Stimulated activated naive B cell treated with anti-CD40 and anti-IgM and Interleukin-4, amounts not matched to agents 10 μg/mL and 1 μg/mL and 100 μg/mL, for 72 hours (primary cell): ENCODE measurements around the gene ZC3H12C.
"Not testable (repeated sequence)": the region's sequence is repeated elsewhere in the genome, so short reads cannot be mapped to it uniquely, and the experiment has no call there.

Experiments used
- ATAC-seq, 2 donors: fragments of 150-1000 bp; cut with Tn5 transposase; replicated peaks; 2 replicates each; pipeline ENCODE4 v1.10.0; 2021; ENCODE audit warnings: moderate library complexity in 1 of 2
- DNase-seq: peaks from one replicate; pipeline ENCODE4 v3.0.0; 2021
- H3K27ac Mint-ChIP-seq: one replicate; pipeline ENCODE4 v1.8.0; 2022; ENCODE audit warnings: mild to moderate bottlenecking, mixed read lengths
- H3K27me3 Mint-ChIP-seq, 2 donors: one replicate each; pipeline ENCODE4 v1.8.0; 2022; ENCODE audit warnings: mixed read lengths in 2 of 2
- H3K36me3 Mint-ChIP-seq, 2 donors: one replicate each; pipeline ENCODE4 v1.8.0; 2022; ENCODE audit warnings: mixed read lengths in 2 of 2, mild to moderate bottlenecking in 1 of 2
- H3K4me1 Mint-ChIP-seq, 2 donors: one replicate each; pipeline ENCODE4 v1.8.0; 2022; ENCODE audit warnings: mixed read lengths in 2 of 2, mild to moderate bottlenecking in 1 of 2
- H3K4me3 Mint-ChIP-seq, 2 donors: one replicate each; pipeline ENCODE4 v1.8.0; 2022; ENCODE audit warnings: mild to moderate bottlenecking in 2 of 2, mixed read lengths in 2 of 2, moderate library complexity in 1 of 2
- H3K9me3 Mint-ChIP-seq, 2 donors: one replicate each; pipeline ENCODE4 v1.8.0; 2022; ENCODE audit warnings: mixed read lengths in 2 of 2, mild to moderate bottlenecking in 1 of 2

The ZC3H12C gene

DNA sequence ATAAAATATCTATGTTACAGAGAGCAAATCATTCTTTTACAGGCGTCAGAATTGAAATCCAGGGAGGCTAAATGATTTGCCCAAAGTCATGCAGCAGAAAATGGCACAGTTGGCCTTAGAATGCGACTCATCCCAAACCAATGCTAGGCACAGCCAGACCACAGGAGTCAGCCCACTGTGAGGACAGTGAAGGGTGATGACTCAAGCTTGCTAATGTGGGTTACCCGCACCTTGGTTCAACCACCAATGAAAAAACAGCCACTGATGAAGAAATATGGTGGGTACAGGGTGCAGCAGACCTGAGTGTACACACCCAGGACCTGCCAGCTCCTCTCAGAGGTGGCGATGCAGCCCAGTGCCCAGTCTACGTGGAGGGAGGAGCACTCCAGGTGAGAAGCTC is 89.7 kb downstream of the ZC3H12C start:
- no peaks in the 10 kb centered on the region for H3K9me3 Mint-ChIP-seq
- H3K4me1 Mint-ChIP-seq = peaks cover 7 to 8% of the 10 kb centered on the region in 2 donors
- ATAC-seq = no peak
- H3K36me3 Mint-ChIP-seq = no peaks in the 10 kb centered on the region
- DNase-seq = no peak
- no peak overlapping the region for H3K4me3 Mint-ChIP-seq
- H3K27ac Mint-ChIP-seq = no peak overlapping the region
- peaks cover 35 to 52% of the 10 kb centered on the region in 2 donors for H3K27me3 Mint-ChIP-seq

DNA sequence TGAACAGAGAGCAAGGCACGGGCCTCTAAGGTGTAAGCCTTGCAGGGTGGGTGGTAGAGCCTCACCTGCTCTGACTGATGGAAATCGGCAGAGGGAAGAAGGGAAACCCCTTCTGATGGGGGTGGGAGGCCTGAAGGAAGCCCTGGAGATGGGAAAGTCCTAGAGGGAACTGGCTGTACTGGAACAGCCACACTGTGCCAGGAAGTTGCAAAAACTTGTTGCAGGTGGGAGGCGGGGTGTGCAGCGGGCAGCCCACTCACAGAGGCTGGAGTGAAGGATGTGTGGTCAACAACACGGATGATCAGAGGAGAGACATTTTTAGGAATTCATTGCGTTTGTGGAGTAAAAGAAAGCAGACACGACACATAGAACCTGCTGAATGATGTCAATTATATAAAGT is 91.3 kb downstream of the ZC3H12C start:
- no peak for ATAC-seq
- H3K4me3 Mint-ChIP-seq = no peak overlapping the region
- peaks cover 41 to 57% of the 10 kb centered on the region in 2 donors for H3K27me3 Mint-ChIP-seq
- no peaks in the 10 kb centered on the region for H3K9me3 Mint-ChIP-seq
- peaks cover 8 to 11% of the 10 kb centered on the region in 2 donors for H3K4me1 Mint-ChIP-seq
- peak overlapping the region; percentile 20 for H3K27ac Mint-ChIP-seq
- DNase-seq = no peak
- H3K36me3 Mint-ChIP-seq = peaks cover 0 to 2% of the 10 kb centered on the region in 2 donors

GRCh38 chr11:110185121-110185591 is 92.0 kb downstream of the ZC3H12C start:
- no peak overlapping the region for H3K27ac Mint-ChIP-seq
- no peak overlapping the region for H3K4me3 Mint-ChIP-seq
- H3K4me1 Mint-ChIP-seq = peaks cover 10 to 16% of the 10 kb centered on the region in 2 donors
- peaks cover 0 to 4% of the 10 kb centered on the region in 2 donors for H3K36me3 Mint-ChIP-seq
- H3K27me3 Mint-ChIP-seq = peaks cover 41 to 58% of the 10 kb centered on the region in 2 donors
- ATAC-seq (no peak), DNase-seq (no peak)
- no peaks in the 10 kb centered on the region for H3K9me3 Mint-ChIP-seq

GRCh38 chr11:110185599-110185998 is 92.4 kb downstream of the ZC3H12C start:
- peaks cover 38 to 54% of the 10 kb centered on the region in 2 donors for H3K27me3 Mint-ChIP-seq
- H3K36me3 Mint-ChIP-seq = peaks cover 0 to 4% of the 10 kb centered on the region in 2 donors
- no peak overlapping the region for H3K4me3 Mint-ChIP-seq

GRCh38 chr11:110186456-110186855 is 93.3 kb downstream of the ZC3H12C start:
- Mint-ChIP-seq H3K27me3 (peaks cover 30 to 51% of the 10 kb centered on the region in 2 donors), H3K9me3 (peaks cover 0 to 5% of the 10 kb centered on the region in 2 donors), H3K36me3 (peaks cover 1 to 7% of the 10 kb centered on the region in 2 donors), H3K4me1 (peaks cover 20 to 28% of the 10 kb centered on the region in 2 donors), H3K4me3 (no peak overlapping the region), H3K27ac (no peak overlapping the region)
- ATAC-seq = no peak
- no peak for DNase-seq

More at GRCh38 chr11:110185599-110185998, 92.4 kb downstream of the ZC3H12C start:
- no peak for ATAC-seq
- H3K9me3 Mint-ChIP-seq = peaks cover 0 to under 1% of the 10 kb centered on the region in 2 donors
- H3K4me1 Mint-ChIP-seq = peaks cover 13 to 20% of the 10 kb centered on the region in 2 donors
- DNase-seq = no peak
- no peak overlapping the region for H3K27ac Mint-ChIP-seq

- Mint-ChIP-seq H3K9me3 (peaks cover 1 to 6% of the 10 kb centered on the region in 2 donors), H3K4me3 (no peak overlapping the region), H3K4me1 (peaks cover 21 to 32% of the 10 kb centered on the region in 2 donors), H3K27me3 (peaks cover 30 to 50% of the 10 kb centered on the region in 2 donors), H3K36me3 (peaks cover 1 to 9% of the 10 kb centered on the region in 2 donors), H3K27ac (no peak overlapping the region)
- DNase-seq (no peak), ATAC-seq (no peak)
Observed at GRCh38 chr11:110186867-110187266, 93.7 kb downstream of the ZC3H12C start.

DNA sequence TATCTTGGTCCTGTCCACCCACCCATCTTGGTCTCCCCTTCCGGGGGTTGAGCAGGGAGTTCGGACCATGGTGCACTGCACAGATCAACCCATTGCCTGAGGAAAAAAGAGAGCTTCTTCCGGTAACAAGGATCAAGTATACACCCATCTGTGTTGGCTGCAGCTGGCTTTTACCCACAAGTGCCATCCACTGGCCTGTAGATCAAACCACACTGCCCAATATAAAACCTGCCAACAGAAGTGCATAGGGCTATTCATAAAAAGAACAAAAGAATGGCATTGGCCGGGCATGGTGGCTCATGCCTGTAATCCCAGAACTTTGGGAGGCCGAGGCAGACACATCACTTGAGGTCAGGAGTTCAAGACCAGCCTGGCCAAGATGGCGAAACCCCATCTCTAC is 94.5 kb downstream of the ZC3H12C start:
- Mint-ChIP-seq H3K4me3 (no peak overlapping the region), H3K36me3 (peaks cover 1 to 11% of the 10 kb centered on the region in 2 donors), H3K4me1 (peaks cover 29 to 41% of the 10 kb centered on the region in 2 donors), H3K27ac (no peak overlapping the region), H3K9me3 (peaks cover 8% of the 10 kb centered on the region in 2 donors), H3K27me3 (peaks cover 30 to 43% of the 10 kb centered on the region in 2 donors)
- DNase-seq (no peak), ATAC-seq (no peak)

DNA sequence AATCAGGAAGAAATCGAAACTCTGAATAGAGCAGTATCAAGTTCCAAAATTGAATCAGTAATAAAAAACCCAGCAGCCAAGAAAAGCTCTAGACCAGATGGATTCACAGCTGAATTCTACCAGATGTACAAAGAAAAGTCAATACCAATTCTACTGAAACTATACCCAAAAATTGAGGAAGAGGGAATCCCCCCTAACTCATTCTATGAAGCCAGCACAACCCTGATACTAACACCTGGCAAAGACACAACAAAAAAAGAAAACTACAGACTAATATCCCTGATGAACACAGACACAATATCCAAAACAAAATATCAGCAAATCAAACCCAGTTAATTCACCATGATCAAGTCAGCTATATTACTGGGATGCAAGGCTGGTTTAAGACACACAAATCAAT is 97.7 kb downstream of the ZC3H12C start:
- Mint-ChIP-seq H3K27me3 (peaks cover 33 to 36% of the 10 kb centered on the region in 2 donors), H3K9me3 (peaks cover 13 to 17% of the 10 kb centered on the region in 2 donors), H3K36me3 (peaks cover 1 to 11% of the 10 kb centered on the region in 2 donors), H3K27ac (no peak overlapping the region), H3K4me1 (peaks cover 30 to 49% of the 10 kb centered on the region in 2 donors), H3K4me3 (peak overlapping the region in 1 of 2 donors; percentile 26)
- no peak for DNase-seq
- ATAC-seq = peak; percentile 70 to 74

DNA sequence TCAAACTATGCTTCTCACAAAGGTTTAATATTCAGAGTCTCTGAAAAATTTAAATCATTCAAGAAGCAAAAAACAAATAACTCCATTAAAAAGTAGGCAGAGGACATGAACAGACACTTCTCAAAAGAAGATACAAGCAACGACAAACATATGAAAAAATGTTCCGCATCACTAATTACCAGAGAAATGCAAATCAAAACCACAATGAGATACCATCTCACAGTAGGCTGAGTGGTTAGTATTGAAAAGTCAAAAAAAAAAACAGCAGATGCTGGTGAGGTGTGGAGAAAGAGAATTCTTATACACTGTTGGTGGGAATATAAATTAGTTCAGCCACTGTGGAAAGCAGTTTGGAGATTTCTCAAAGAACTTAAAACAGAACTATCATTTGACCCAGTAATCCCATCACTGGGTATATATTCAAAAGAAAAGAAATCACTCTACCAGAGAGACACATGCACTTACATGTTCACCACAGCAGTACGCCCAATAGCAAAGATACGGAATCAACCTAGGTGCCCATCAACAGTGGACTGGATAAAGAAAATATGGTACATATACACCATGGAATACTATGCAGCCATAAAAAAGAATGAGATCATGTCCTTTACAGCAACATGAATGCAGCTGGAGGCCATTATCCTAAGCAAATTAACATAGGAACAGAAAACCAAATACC is 99.6 kb downstream of the ZC3H12C start:
- Mint-ChIP-seq H3K36me3 (peaks cover 1 to 11% of the 10 kb centered on the region in 2 donors), H3K9me3 (peaks cover 13 to 17% of the 10 kb centered on the region in 2 donors), H3K27ac (peak overlapping the region; percentile 57), H3K4me1 (peaks cover 28 to 43% of the 10 kb centered on the region in 2 donors), H3K27me3 (peaks cover 31 to 36% of the 10 kb centered on the region in 2 donors)
- H3K4me3 Mint-ChIP-seq, DNase-seq: not testable (repeated sequence)
- ATAC-seq = peak; percentile 84 to 87

DNA sequence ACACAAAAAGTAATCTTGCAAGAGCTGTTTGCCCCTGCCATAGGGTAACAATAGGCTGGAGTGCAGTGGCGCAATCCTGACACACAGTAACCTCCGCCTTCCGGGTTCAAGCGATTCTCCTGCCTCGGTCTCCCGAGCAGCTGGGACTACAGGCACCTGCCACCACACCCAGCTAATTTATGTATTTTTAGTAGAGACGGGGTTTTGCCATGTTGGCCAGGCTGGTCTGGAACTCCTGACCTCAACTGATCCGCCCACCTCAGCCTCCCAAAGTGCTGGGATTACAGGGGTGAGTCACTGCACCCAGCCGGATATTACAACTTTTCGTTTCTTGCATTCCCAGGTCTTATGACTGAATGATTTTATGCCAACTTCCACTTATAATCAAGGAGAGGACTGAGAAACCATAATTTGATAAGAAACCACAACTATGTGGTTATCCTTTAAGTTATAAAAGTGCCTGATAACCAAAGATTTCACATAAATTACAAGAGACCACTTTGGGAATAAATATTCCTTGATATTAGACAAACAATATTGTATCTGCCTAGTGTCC is 101.1 kb downstream of the ZC3H12C start:
- not testable (repeated sequence) for DNase-seq, H3K27ac Mint-ChIP-seq, H3K4me3 Mint-ChIP-seq, ATAC-seq
- Mint-ChIP-seq H3K36me3 (peaks cover 1 to 11% of the 10 kb centered on the region in 2 donors), H3K27me3 (peaks cover 28 to 30% of the 10 kb centered on the region in 2 donors), H3K4me1 (peaks cover 28 to 42% of the 10 kb centered on the region in 2 donors), H3K9me3 (peaks cover 13 to 17% of the 10 kb centered on the region in 2 donors)

DNA sequence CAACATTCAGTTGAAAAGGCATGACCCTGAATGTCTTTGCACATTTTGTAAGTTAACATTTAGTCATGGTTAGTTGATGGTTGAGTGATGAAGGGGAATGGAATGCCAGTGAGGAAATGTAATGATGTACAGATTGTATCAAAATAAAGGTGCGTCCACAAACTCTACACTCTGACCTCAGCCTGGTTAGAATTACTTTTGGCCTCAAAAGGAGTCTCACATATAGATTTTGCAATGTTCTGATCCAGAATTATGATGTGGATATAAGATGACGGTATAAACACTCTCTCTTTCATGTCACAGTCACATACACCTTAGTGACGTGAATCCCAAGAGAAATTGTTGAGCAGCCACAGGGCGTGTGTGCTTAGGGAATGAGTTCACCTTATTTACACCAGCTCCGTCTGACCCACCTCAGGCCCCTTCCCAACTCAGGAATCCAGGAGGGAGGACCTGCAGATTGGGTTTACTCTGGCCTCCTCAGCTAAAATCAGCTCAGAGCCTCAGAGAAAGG is 103.1 kb downstream of the ZC3H12C start:
- Mint-ChIP-seq H3K27me3 (peaks cover 24 to 30% of the 10 kb centered on the region in 2 donors), H3K27ac (no peak overlapping the region), H3K9me3 (peaks cover 8 to 17% of the 10 kb centered on the region in 2 donors), H3K4me1 (peaks cover 16 to 25% of the 10 kb centered on the region in 2 donors), H3K4me3 (no peak overlapping the region), H3K36me3 (peaks cover 0 to 4% of the 10 kb centered on the region in 2 donors)
- no peak for ATAC-seq
- no peak for DNase-seq

GRCh38 chr11:110196884-110197420 is 103.8 kb downstream of the ZC3H12C start:
- DNase-seq (no peak), ATAC-seq (no peak)
- H3K36me3 Mint-ChIP-seq = peaks cover 0 to 1% of the 10 kb centered on the region in 2 donors
- no peak overlapping the region for H3K4me3 Mint-ChIP-seq
- H3K9me3 Mint-ChIP-seq = peaks cover 6 to 14% of the 10 kb centered on the region in 2 donors
- peaks cover 24 to 30% of the 10 kb centered on the region in 2 donors for H3K27me3 Mint-ChIP-seq
- H3K27ac Mint-ChIP-seq = peak overlapping the region; percentile 2
- H3K4me1 Mint-ChIP-seq = peaks cover 16 to 18% of the 10 kb centered on the region in 2 donors

DNA sequence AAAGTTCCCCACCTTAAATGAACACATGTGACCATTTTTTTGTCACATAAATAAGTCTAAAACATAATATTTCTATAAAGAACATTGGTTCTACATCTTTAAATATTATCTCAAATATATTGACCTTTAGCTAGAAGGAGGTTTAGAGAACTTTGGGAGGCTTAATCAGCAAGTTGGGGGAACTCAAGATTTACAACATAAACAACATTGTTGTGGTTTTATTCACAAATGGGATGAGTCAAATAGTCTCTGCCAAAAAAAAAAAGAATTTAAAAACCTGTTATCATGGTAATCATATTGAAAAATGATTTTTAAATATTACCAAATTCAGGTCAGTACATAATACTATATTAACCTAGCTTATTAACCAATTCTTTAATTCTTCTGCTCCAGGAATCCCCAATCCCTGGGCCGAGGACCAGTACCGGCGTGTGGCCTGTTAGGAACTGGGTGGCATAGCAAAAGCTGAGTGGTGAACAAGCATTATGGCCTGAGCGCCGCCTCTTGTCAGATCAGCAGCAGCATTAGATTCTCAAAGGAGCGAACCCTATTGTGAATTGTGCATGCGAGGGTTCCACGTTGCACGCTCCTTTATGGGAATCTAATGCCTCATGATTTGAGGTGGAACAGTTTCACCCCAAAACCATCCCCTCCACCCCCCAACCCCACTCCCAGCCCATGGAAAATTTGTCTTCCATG is 105.0 kb downstream of the ZC3H12C start:
- DNase-seq = no peak
- no peak for ATAC-seq
- H3K4me1 Mint-ChIP-seq = peaks cover 3 to 6% of the 10 kb centered on the region in 2 donors
- no peak overlapping the region for H3K4me3 Mint-ChIP-seq
- H3K36me3 Mint-ChIP-seq = no peaks in the 10 kb centered on the region
- H3K27ac Mint-ChIP-seq = no peak overlapping the region
- peaks cover under 1 to 4% of the 10 kb centered on the region in 2 donors for H3K9me3 Mint-ChIP-seq
- peaks cover 27 to 34% of the 10 kb centered on the region in 2 donors for H3K27me3 Mint-ChIP-seq
